HEK293T (cell line): ENCODE measurements around the gene OR13C5.
"Not testable (repeated sequence)": the region's sequence is repeated elsewhere in the genome, so short reads cannot be mapped to it uniquely, and the experiment has no call there.

ENCODE experiments used
- CTCF ChIA-PET: fragments of 350-600 bp; formaldehyde crosslinking; extraction: SDS; loops from one replicate; lab custom pipeline; 2021; ENCODE audit warnings: antibody characterized with exemption, inconsistent platforms; lab: Yijun Ruan, JAX
- POLR2A ChIA-PET: fragments of 350-600 bp; formaldehyde crosslinking; extraction: SDS; loops from one replicate; lab custom pipeline; 2020; ENCODE audit warnings: antibody characterized with exemption, inconsistent platforms; lab: Yijun Ruan, JAX
- DNase-seq: peaks from one replicate; pipeline ENCODE4 v3.0.0; 2012; ENCODE audit warnings: mixed read lengths; ENCODE audit errors: extremely low spot score
- ARNT ChIP-seq: fragments of 450-650 bp; IDR thresholded peaks from 2 replicates; pipeline ENCODE4 v1.6.1; 2017; ENCODE audit warnings: mild to moderate bottlenecking
- BHLHE40 ChIP-seq: fragments of 450-650 bp; IDR thresholded peaks from 2 replicates; pipeline ENCODE4 v1.6.1; 2016; ENCODE audit warnings: mild to moderate bottlenecking, moderate library complexity, borderline replicate concordance
- CTBP1 ChIP-seq: fragments of 450-650 bp; IDR thresholded peaks from 2 replicates; pipeline ENCODE4 v1.6.1; 2016; ENCODE audit warnings: borderline replicate concordance
- ELF4 ChIP-seq: fragments of 450-650 bp; IDR thresholded peaks from 2 replicates; pipeline ENCODE4 v1.6.1; 2017; ENCODE audit warnings: antibody characterized with exemption
- FOXA1 ChIP-seq: fragments of 450-650 bp; IDR thresholded peaks from 2 replicates; pipeline ENCODE4 v1.6.1; 2016; ENCODE audit warnings: mild to moderate bottlenecking
- FOXK2 ChIP-seq: fragments of 450-650 bp; IDR thresholded peaks from 2 replicates; pipeline ENCODE4 v1.6.1; 2016; ENCODE audit warnings: mild to moderate bottlenecking
- FOXM1 ChIP-seq: fragments of 450-650 bp; IDR thresholded peaks from 2 replicates; pipeline ENCODE4 v1.6.1; 2017; ENCODE audit warnings: mild to moderate bottlenecking, borderline replicate concordance
- HDGF ChIP-seq: fragments of 450-650 bp; IDR thresholded peaks from 2 replicates; pipeline ENCODE4 v1.6.1; 2017; ENCODE audit warnings: antibody characterized with exemption, borderline replicate concordance
- L3MBTL2 ChIP-seq: fragments of 450-650 bp; conservative IDR thresholded peaks from 2 replicates; pipeline ENCODE4 v1.6.1; 2016; ENCODE audit warnings: mild to moderate bottlenecking
- LEF1 ChIP-seq: fragments of 450-650 bp; IDR thresholded peaks from 2 replicates; pipeline ENCODE4 v1.6.1; 2017; ENCODE audit warnings: mild to moderate bottlenecking, borderline replicate concordance
- NFRKB ChIP-seq: fragments of 450-650 bp; IDR thresholded peaks from 2 replicates; pipeline ENCODE4 v1.6.1; 2016; ENCODE audit warnings: mild to moderate bottlenecking, moderate library complexity
- SP1 ChIP-seq: fragments of 450-650 bp; IDR thresholded peaks from 2 replicates; pipeline ENCODE4 v1.6.1; 2017
- SUZ12 ChIP-seq: fragments of 450-650 bp; IDR thresholded peaks from 2 replicates; pipeline ENCODE4 v1.6.1; 2016; ENCODE audit warnings: mild to moderate bottlenecking
- TARDBP ChIP-seq: fragments of 450-650 bp; IDR thresholded peaks from 2 replicates; pipeline ENCODE4 v1.6.1; 2016
- ZNF384 ChIP-seq: fragments of 450-650 bp; IDR thresholded peaks from 2 replicates; pipeline ENCODE4 v1.6.1; 2016
- TF ChIP-seq, protein P1 (sequence below): fragments of 450-650 bp; IDR thresholded peaks from 2 replicates; pipeline ENCODE4 v1.6.1; 2016

Gene OR13C5, protein sequence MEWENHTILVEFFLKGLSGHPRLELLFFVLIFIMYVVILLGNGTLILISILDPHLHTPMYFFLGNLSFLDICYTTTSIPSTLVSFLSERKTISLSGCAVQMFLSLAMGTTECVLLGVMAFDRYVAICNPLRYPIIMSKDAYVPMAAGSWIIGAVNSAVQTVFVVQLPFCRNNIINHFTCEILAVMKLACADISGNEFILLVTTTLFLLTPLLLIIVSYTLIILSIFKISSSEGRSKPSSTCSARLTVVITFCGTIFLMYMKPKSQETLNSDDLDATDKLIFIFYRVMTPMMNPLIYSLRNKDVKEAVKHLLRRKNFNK

DNA sequence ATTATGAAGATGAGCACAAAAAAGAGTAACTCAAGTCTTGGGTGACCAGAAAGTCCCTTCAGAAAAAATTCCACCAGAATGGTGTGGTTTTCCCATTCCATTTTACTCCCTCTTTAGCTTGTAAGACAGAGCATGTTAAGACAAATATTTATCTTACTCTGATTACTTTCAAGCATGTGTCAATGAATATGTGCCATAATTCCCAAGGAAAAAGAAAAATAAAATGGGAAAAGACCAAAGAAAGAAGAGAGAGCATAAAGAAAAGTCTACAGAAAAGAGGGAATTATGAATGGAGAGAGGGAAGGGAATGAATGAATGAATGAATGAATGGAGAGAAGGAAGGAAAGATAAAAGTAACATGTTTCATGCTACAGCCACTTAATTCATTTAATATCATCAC lies at the start of gene OR13C5:
Gene OR13C5 (minus strand): TSS at position 101 of the 400 bp plus-strand sequence. CDS start 0 bp downstream, at position 101.
- CTCF ChIA-PET = not testable (repeated sequence)

DNA sequence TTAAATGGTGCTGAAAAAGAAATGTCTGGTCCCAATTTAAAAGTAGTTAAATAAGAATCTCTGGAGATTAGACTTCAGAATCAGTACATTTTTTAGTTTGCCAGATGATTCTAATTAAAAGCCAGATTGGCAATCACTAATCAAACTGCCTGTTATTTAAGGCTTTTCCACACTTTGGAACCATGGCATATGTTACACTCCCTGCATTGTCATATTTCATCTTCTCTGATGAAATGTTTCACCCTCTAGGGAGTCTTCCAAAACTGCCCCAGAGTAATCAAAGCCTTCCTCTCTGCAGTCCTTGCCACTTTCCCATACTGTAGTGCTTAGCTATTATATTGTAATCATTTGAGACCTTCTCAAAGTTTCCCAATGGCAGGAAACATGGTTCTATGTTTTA lies 36.2 kb upstream of the OR13C5 start:
- DNase-seq = no peak
- CTCF ChIA-PET = no interaction called here
- TF ChIP-seq FOXA1 = no peak
- TF ChIP-seq TARDBP = no peak
- no peak for TF ChIP-seq FOXK2
- TF ChIP-seq LEF1 = no peak
- TF ChIP-seq NFRKB = no peak
- no peak for TF ChIP-seq L3MBTL2
- TF ChIP-seq FOXM1 = no peak
- no peak for TF ChIP-seq ARNT
- POLR2A ChIA-PET = no interaction called here

More for the DNA sequence above, at the start of gene OR13C5:
- POLR2A ChIA-PET, DNase-seq: not testable (repeated sequence)

DNA sequence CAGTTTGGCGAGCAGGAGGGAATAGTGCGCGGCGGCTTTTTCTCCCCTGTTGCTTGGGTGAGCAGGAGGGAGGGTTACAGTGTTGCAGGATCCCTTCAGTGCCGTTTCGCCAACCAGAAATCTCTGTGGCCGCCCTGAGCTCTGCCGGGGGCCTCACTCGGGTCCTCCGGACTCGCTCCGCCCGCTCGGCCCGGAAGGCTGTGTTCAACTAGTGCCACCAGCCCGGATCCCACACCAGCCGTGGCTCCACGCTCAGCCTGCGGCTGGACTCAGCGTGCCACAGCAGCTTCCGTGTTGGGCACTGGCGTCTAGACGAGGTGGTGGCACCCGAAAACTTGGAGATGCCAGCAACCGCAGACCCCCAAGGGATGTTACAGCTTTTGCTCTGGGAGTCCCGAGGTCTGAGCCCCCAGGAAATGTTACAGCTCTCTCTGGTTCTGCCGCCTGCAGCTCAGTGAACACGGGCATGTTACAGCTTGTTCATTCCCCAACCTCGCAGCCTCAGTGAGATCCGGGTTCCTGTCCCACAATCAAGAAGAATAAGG lies 34.8 kb upstream of the OR13C5 start:
- ChIA-PET CTCF (no interaction called here), POLR2A (no interaction called here)
- no peak for TF ChIP-seq FOXK2
- no peak for TF ChIP-seq TARDBP
- no peak for TF ChIP-seq CTBP1
- no peak for TF ChIP-seq FOXM1
- TF ChIP-seq ELF4 = no peak
- no peak for TF ChIP-seq ZNF384
- no peak for TF ChIP-seq HDGF
- TF ChIP-seq SP1 = no peak
- TF ChIP-seq BHLHE40 = no peak
- TF ChIP-seq FOXA1 = no peak
- no peak for TF ChIP-seq NFRKB
- TF ChIP-seq, protein P1, sequence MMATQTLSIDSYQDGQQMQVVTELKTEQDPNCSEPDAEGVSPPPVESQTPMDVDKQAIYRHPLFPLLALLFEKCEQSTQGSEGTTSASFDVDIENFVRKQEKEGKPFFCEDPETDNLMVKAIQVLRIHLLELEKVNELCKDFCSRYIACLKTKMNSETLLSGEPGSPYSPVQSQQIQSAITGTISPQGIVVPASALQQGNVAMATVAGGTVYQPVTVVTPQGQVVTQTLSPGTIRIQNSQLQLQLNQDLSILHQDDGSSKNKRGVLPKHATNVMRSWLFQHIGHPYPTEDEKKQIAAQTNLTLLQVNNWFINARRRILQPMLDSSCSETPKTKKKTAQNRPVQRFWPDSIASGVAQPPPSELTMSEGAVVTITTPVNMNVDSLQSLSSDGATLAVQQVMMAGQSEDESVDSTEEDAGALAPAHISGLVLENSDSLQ = no peak
- no peak for TF ChIP-seq LEF1
- no peak for TF ChIP-seq L3MBTL2
- no peak for TF ChIP-seq SUZ12
- no peak for TF ChIP-seq ARNT
- no peak for DNase-seq

DNA sequence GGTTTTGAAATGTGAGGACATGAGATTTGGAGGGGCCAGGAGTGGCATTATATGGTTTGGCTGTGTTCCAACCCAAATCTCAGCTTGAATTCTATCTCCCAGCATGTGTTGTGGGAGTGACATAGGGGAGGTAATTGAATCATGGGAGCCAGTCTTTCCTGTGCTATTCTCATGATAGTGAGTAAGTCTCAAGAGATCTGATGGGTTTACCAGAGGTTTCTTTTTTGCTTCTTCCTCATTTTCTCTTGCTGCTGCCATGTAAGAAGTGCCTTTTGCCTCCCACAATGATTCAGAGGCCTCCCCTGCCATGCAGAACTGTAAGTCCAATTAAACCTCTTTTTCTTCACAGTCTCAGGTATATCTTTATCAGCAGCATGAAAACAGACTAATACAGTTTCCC lies 26.8 kb upstream of the OR13C5 start:
- DNase-seq, POLR2A ChIA-PET, CTCF ChIA-PET: not testable (repeated sequence)

DNA sequence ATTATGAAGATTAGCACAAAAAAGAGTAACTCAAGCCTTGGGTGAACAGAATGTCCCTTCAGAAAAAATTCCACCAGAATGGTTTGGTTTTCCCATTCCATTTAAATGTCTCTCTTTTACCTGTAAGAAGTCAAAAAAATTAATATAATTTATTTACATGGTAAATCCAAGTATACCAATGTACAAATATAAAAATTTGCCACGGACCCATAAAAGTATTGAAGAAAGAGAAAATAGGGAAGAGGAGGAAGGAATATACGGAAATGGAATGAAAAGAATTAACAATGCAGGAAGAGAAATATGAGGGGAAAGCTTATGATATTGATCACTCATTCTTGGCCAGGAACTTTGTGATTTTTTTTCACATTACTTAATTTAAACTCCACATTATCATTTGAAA lies 18.9 kb upstream of the OR13C5 start, which contains the start of gene OR13C9:
Gene OR13C9 (minus strand): TSS at position 101 of the 400 bp plus-strand sequence. CDS start 0 bp downstream, at position 101.
- ChIA-PET CTCF (no interaction called here), POLR2A (no interaction called here)
- TF ChIP-seq FOXA1 (no peak), FOXK2 (no peak), NFRKB (no peak), ELF4 (no peak), ARNT (no peak), TARDBP (no peak), L3MBTL2 (no peak), ZNF384 (no peak), FOXM1 (no peak), SP1 (no peak), BHLHE40 (no peak), CTBP1 (no peak), SUZ12 (no peak), HDGF (no peak), LEF1 (no peak)
- TF ChIP-seq, protein P1 = no peak
- no peak for DNase-seq

DNA sequence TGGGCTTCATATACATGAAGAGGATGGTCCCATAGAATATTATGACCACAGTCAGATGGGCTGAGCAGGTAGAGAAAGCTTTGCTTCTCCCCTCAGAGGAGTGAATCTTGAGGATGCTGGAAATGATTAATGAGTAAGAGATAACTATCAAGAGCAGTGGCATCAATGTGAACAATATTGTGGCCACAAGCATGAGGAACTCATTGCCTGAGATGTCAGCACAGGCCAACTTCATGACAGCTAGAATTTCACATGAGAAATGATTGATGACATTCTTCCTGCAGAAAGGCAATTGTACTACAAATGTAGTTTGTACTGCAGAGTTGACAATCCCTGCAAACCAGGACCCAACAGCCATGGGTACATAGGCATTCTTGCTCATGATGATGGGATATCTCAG lies 18.2 kb upstream of the OR13C5 start:
- TF ChIP-seq FOXK2 (no peak), HDGF (no peak), ZNF384 (no peak), NFRKB (no peak), TARDBP (no peak), CTBP1 (no peak), ARNT (no peak), ELF4 (no peak), FOXA1 (no peak), L3MBTL2 (no peak), LEF1 (no peak), BHLHE40 (no peak), FOXM1 (no peak), SUZ12 (no peak), SP1 (no peak)
- TF ChIP-seq, protein P1 = no peak
- ChIA-PET POLR2A (no interaction called here), CTCF (no interaction called here)
- no peak for DNase-seq
